ENCODE measurements around the gene NOTCH1. TPM values are rescaled to one million over a fixed set of nuclear protein-coding genes. Genes with fewer than 3 reads are reported as not detected.

Gene NOTCH1
- total RNA-seq, 1 experiment from 2014 or later: 39.2 TPM

DNA sequence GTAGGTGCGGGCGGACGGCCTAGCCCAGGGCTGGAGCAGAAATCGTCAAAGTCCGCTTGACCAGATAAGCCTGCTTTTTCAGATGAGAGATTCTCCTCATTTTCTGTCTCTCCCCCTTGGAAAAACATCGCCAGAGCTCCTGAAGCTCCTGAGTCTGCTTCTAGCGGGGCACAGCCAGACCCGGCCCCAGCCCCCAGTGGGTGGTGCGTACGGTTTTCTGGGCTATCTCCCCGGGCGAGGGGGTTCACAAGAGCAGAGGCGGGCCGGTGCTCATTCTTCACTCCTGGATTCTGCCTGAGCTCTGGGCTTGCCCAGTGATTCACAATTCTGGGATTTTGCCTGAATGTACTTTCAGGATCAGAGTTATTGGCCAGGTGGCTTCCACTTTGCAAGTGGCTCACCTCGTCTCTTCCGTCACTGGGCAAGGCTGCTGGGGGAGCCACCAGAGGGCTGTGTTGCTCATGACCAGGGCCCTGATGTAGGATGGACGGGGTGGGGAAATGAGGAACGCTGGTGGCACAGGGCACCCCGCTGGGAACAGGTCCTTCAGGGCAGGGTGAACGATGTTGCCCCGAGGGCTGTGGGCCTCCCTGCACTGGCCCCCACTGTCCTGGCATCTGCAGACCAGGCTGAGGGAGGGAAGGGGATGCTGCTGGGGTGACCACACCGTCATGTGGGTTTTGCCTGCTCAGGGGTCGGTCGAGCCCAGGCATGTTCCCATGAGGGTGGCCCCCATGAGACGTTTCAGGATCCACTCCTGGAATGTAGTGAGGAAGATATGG, 69.3 kb downstream of the NOTCH1 start:
- H3K36me3 ChIP-seq (ENCODE audit: low read depth): peaks cover 25% of the 10 kb centered on the region; the same call in 1 of the 2 replicates
- peaks cover 98% of the 10 kb centered on the region for H4K20me1 ChIP-seq (ENCODE audit: insufficient read depth)
- TF ChIP-seq, protein P1, sequence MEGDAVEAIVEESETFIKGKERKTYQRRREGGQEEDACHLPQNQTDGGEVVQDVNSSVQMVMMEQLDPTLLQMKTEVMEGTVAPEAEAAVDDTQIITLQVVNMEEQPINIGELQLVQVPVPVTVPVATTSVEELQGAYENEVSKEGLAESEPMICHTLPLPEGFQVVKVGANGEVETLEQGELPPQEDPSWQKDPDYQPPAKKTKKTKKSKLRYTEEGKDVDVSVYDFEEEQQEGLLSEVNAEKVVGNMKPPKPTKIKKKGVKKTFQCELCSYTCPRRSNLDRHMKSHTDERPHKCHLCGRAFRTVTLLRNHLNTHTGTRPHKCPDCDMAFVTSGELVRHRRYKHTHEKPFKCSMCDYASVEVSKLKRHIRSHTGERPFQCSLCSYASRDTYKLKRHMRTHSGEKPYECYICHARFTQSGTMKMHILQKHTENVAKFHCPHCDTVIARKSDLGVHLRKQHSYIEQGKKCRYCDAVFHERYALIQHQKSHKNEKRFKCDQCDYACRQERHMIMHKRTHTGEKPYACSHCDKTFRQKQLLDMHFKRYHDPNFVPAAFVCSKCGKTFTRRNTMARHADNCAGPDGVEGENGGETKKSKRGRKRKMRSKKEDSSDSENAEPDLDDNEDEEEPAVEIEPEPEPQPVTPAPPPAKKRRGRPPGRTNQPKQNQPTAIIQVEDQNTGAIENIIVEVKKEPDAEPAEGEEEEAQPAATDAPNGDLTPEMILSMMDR (conservative IDR thresholded peaks at IDR 0.05): no peak
- no peak for TF ChIP-seq EZH2 (IDR thresholded peaks at IDR 0.05; ENCODE audit: low read depth)
- H3K4me2 ChIP-seq: no peak overlapping the region
- POLR2A ChIA-PET (ENCODE audit: unreplicated experiment): no interaction called here
- H3K4me3 ChIP-seq: no peak overlapping the region
- intact Hi-C loops (cut with micrococcal nuclease; ENCODE audit: unreplicated experiment): no loop called here
- H3K9me3 ChIP-seq (ENCODE audit: insufficient read depth, low read depth): no peaks in the 10 kb centered on the region
- peaks cover 13% of the 10 kb centered on the region; the same call in 1 of the 2 replicates for H3F3A ChIP-seq (ENCODE audit: insufficient read depth, low read depth)
- DNase-seq: no peak
- H2AFZ ChIP-seq: no peak overlapping the region
- no peaks in the 10 kb centered on the region for H3K27me3 ChIP-seq (ENCODE audit: insufficient read depth, low read depth)
- CTCF ChIA-PET: no interaction called here
- peaks cover 63% of the 10 kb centered on the region for H3K79me2 ChIP-seq (ENCODE audit: low read depth)
- BruUV-seq (replicated peaks): no TSS peak
- no peaks in the 10 kb centered on the region for H3K9me2 ChIP-seq (ENCODE audit: insufficient read depth)
- no peak overlapping the region for H3K27ac ChIP-seq
- peaks cover 4% of the 10 kb centered on the region; the same call in 1 of the 2 replicates for H3K4me1 ChIP-seq (replicated peaks; ENCODE audit: insufficient read depth)

DNA sequence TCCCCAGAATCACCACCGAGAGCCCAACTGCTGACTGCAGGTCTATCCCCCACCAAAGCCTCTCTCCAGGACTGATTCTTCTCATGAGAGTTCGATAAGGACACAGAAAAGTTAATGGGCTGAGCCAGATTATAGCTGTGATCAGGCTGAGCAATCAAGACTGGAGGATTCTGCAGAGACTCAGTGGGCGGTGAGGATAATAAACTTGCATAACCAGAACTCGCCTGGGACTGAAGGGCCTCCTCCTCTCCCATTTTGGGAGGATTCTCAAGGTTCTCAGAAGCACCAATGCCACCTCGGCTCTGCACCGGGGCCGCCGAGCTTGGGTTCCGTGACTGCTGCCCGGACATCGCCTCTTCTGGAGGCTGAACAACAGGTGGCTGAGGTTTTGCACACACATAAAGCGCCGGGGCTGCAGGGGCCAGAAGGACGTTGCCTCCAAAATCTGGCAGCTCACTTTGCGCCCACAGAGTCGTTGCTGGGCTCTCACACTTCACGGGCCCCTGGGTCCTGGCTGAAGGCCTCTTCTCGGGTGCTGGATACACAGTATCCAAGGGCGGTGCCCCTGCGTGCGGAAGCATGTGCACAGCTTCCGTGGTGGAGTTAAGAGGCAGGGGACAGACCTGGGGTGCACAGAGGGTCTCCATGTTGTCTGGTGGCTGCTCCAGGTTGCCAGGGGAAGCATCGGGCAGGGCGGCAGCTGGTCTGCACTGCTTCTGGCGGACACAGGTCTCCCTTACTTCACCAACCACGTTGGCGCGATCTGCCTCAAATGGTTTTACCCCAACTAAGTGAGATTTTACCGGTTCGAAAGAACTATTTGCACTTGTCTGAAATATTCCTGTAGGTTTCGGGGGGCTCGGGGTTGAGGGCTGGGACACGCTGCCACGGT, 70.6 kb downstream of the NOTCH1 start:
- ChIA-PET CTCF (no interaction called here), POLR2A (ENCODE audit: unreplicated experiment) (no interaction called here)
- Histone ChIP-seq H3K9me3 (ENCODE audit: insufficient read depth, low read depth) (no peaks in the 10 kb centered on the region), H3F3A (ENCODE audit: insufficient read depth, low read depth) (peaks cover 6% of the 10 kb centered on the region; the same call in 1 of the 2 replicates), H3K4me2 (no peak overlapping the region), H3K4me3 (no peak overlapping the region), H3K27ac (no peak overlapping the region), H3K79me2 (ENCODE audit: low read depth) (peaks cover 58% of the 10 kb centered on the region), H3K27me3 (ENCODE audit: insufficient read depth, low read depth) (no peaks in the 10 kb centered on the region), H3K9me2 (ENCODE audit: insufficient read depth) (no peaks in the 10 kb centered on the region), H3K4me1 (replicated peaks; ENCODE audit: insufficient read depth) (no peaks in the 10 kb centered on the region), H2AFZ (no peak overlapping the region), H4K20me1 (ENCODE audit: insufficient read depth) (peaks cover 98% of the 10 kb centered on the region), H3K36me3 (ENCODE audit: low read depth) (peaks cover 29% of the 10 kb centered on the region; the same call in 1 of the 2 replicates)
- BruUV-seq (replicated peaks): no TSS peak
- DNase-seq: no peak
- intact Hi-C loops (cut with micrococcal nuclease; ENCODE audit: unreplicated experiment): no loop called here
- TF ChIP-seq, protein P1 (conservative IDR thresholded peaks at IDR 0.05): no peak

DNA sequence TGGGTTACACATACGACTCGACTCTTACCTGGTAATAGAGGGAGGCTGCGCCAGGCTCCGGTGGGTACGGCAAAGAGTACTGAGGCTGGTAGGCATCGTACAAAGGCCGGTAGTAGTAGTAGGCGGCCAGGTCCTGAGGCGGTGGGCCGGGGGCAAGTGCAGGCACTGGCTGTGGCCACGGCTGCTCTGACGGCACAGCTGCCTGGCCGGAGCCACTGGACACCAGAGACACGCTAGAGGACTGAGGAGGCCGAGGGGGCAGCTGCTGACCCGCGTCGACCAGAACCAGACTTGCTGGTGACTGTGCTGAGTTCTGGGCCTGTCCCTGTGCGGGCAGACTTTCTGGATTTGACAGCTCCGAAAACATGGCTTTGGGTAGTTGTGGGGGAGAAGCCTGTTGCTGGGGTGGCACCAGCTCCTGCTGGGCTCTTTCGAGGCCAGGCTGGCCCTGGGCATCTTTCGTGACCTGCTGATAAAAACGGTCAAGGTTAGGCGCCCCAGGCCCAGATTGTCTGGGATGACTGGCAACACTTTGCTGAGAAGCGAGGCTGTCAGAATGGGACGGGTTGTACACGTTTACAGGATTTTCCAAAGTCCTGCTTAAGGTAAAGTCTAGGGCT, 71.7 kb downstream of the NOTCH1 start:
- Histone ChIP-seq H3K4me3 (no peak overlapping the region), H3K79me2 (ENCODE audit: low read depth) (peaks cover 50% of the 10 kb centered on the region), H3K27ac (no peak overlapping the region), H2AFZ (no peak overlapping the region), H3K9me3 (ENCODE audit: insufficient read depth, low read depth) (no peaks in the 10 kb centered on the region), H3K9me2 (ENCODE audit: insufficient read depth) (no peaks in the 10 kb centered on the region), H3K27me3 (ENCODE audit: insufficient read depth, low read depth) (no peaks in the 10 kb centered on the region), H3K4me1 (replicated peaks; ENCODE audit: insufficient read depth) (no peaks in the 10 kb centered on the region), H3K36me3 (ENCODE audit: low read depth) (peaks cover 26% of the 10 kb centered on the region; the same call in 1 of the 2 replicates), H3F3A (ENCODE audit: insufficient read depth, low read depth) (0 out of 2 replicates have a peak, but pooled peaks cover 4% of the 10 kb centered on the region), H3K4me2 (no peak overlapping the region), H4K20me1 (ENCODE audit: insufficient read depth) (peaks cover 98% of the 10 kb centered on the region)
- no TSS peak for BruUV-seq (replicated peaks)
- intact Hi-C loops (cut with micrococcal nuclease; ENCODE audit: unreplicated experiment): no loop called here
- no peak for DNase-seq
- ChIA-PET POLR2A (ENCODE audit: unreplicated experiment) (interaction anchor here (0.5 kb wide), 1 partner anchor 877 kb away, joined by 4 read pairs; no protein-coding TSS in a partner anchor), CTCF (no interaction called here)
- TF ChIP-seq, protein P1 (conservative IDR thresholded peaks at IDR 0.05): no peak
- TF ChIP-seq EZH2 (IDR thresholded peaks at IDR 0.05; ENCODE audit: low read depth): no peak
